IMR-90 (cell line): Measurements from ENCODE around the gene PCSK2. TPM values are rescaled to one million over a fixed set of nuclear protein-coding genes. Genes with fewer than 3 reads are reported as not detected.

ENCODE experiments used
- ATAC-seq: fragments of 200-7000 bp; cut with Tn5 transposase; 2 replicates; pipeline ENCODE4 v1.9.1; 2020; ENCODE audit warnings: low read depth, mild to moderate bottlenecking, moderate library complexity
- BruUV-seq: library from RNA; stranded (reverse); fragments of 400-500 nt; replicated peaks from 2 replicates; lab custom pipeline; 2021; lab: Mats Ljungman, UMichigan
- CTCF ChIA-PET: fragments of 300-600 bp; formaldehyde crosslinking; extraction: SDS; loops from one replicate; lab custom pipeline; 2021; ENCODE audit warnings: antibody characterized with exemption; lab: Yijun Ruan, JAX
- POLR2A ChIA-PET: fragments of 300-600 bp; sonication (Branson Sonifier 250); formaldehyde crosslinking; loops from one replicate; lab custom pipeline; 2022; ENCODE audit warnings: antibody characterized with exemption; ENCODE audit not compliant: unreplicated experiment; lab: Charles Lee
- DNase-seq: peaks from one replicate; pipeline ENCODE4 v3.0.0; 2013
- H2AFZ ChIP-seq: replicated peaks from 2 replicates; pipeline ENCODE3; 2013; ENCODE audit warnings: low read length, mild to moderate bottlenecking; ENCODE audit not compliant: poor library complexity
- H2AK5ac ChIP-seq: 2 replicates; pipeline ENCODE4 v1.6.1; 2013; ENCODE audit warnings: low read depth, low read length, inconsistent platforms
- H2AK9ac ChIP-seq: replicated peaks from 2 replicates; pipeline ENCODE3; 2013; ENCODE audit warnings: mild to moderate bottlenecking, low read depth, low read length, moderate library complexity; ENCODE audit not compliant: poor library complexity
- H2BK120ac ChIP-seq: 2 replicates; pipeline ENCODE4 v1.6.1; 2013; ENCODE audit warnings: low read depth, low read length, inconsistent platforms
- H2BK15ac ChIP-seq: 3 replicates; pipeline ENCODE4 v1.6.1; 2013; ENCODE audit warnings: low read depth, low read length, inconsistent platforms
- H2BK20ac ChIP-seq: 2 replicates; pipeline ENCODE4 v1.6.1; 2013; ENCODE audit warnings: low read depth, mild to moderate bottlenecking, inconsistent platforms, low read length, moderate library complexity
- H2BK5ac ChIP-seq: 2 replicates; pipeline ENCODE4 v1.6.1; 2013; ENCODE audit warnings: mild to moderate bottlenecking, low read depth, low read length, inconsistent platforms; ENCODE audit not compliant: poor library complexity, severe bottlenecking
- H3K14ac ChIP-seq: replicated peaks from 2 replicates; pipeline ENCODE4 v1.6.1; 2013; ENCODE audit warnings: low read depth, low read length, inconsistent platforms
- H3K18ac ChIP-seq: 2 replicates; pipeline ENCODE4 v1.6.1; 2013; ENCODE audit warnings: low read depth, low read length, control low read depth
- H3K23ac ChIP-seq: 2 replicates; pipeline ENCODE4 v1.6.1; 2013; ENCODE audit warnings: low read depth, low read length, inconsistent platforms
- H3K27ac ChIP-seq: 2 replicates; pipeline ENCODE4 v1.5.1; 2013; ENCODE audit warnings: mild to moderate bottlenecking, control low read depth, low read length; ENCODE audit not compliant: insufficient read depth
- H3K27me3 ChIP-seq: 2 replicates; pipeline ENCODE4 v1.6.1; 2013; ENCODE audit warnings: low read length; ENCODE audit not compliant: control insufficient read depth, insufficient read depth
- H3K36me3 ChIP-seq: 2 replicates; pipeline ENCODE4 v1.6.1; 2013; ENCODE audit warnings: low read length, mixed read lengths; ENCODE audit not compliant: control insufficient read depth, insufficient read depth
- H3K4ac ChIP-seq: 2 replicates; pipeline ENCODE4 v1.6.1; 2013; ENCODE audit warnings: low read depth, low read length, inconsistent platforms
- H3K4me1 ChIP-seq: 2 replicates; pipeline ENCODE4 v1.6.1; 2013; ENCODE audit warnings: low read length, mixed read lengths; ENCODE audit not compliant: control insufficient read depth, insufficient read depth
- H3K4me2 ChIP-seq: 2 replicates; pipeline ENCODE4 v1.6.1; 2013; ENCODE audit warnings: low read depth, mild to moderate bottlenecking, control low read depth, low read length, moderate library complexity
- H3K4me3 ChIP-seq: 2 replicates; pipeline ENCODE4 v1.5.1; 2013; ENCODE audit warnings: low read depth, mild to moderate bottlenecking, control low read depth, low read length, moderate library complexity; ENCODE audit not compliant: insufficient read depth
- H3K56ac ChIP-seq: 2 replicates; pipeline ENCODE4 v1.6.1; 2013; ENCODE audit warnings: low read length, inconsistent platforms; ENCODE audit not compliant: insufficient read depth; ENCODE audit errors: extremely low read depth
- H3K79me1 ChIP-seq, 2 experiments: 2 replicates each; pipeline ENCODE4 v1.6.1; 2013; ENCODE audit warnings: low read length in 2 of 2, inconsistent platforms in 1 of 2, low read depth in 1 of 2
- H3K9ac ChIP-seq: 2 replicates; pipeline ENCODE4 v1.6.1; 2013; ENCODE audit warnings: low read depth, low read length, control low read depth
- H3K9me1 ChIP-seq: 2 replicates; pipeline ENCODE4 v1.6.1; 2013; ENCODE audit warnings: low read length, inconsistent platforms; ENCODE audit not compliant: insufficient read depth
- H3K9me3 ChIP-seq: 2 replicates; pipeline ENCODE4 v1.6.1; 2013; ENCODE audit warnings: low read length; ENCODE audit not compliant: control insufficient read depth, insufficient read depth
- H4K20me1 ChIP-seq: 2 replicates; pipeline ENCODE4 v1.6.1; 2013; ENCODE audit warnings: low read length, inconsistent platforms; ENCODE audit not compliant: insufficient read depth
- H4K5ac ChIP-seq: 2 replicates; pipeline ENCODE4 v1.6.1; 2013; ENCODE audit warnings: mild to moderate bottlenecking, low read depth, low read length, control low read depth
- H4K8ac ChIP-seq, 2 experiments: 2 replicates each; pipeline ENCODE4 v1.6.1; 2013; ENCODE audit warnings: low read depth in 2 of 2, low read length in 2 of 2, control low read depth in 1 of 2, inconsistent platforms in 1 of 2
- H4K91ac ChIP-seq: 2 replicates; pipeline ENCODE4 v1.6.1; 2013; ENCODE audit warnings: low read depth, low read length, inconsistent platforms; ENCODE audit not compliant: insufficient read depth
- CEBPB ChIP-seq: IDR thresholded peaks from 2 replicates; pipeline ENCODE4 v1.6.1; 2012; ENCODE audit warnings: low read depth, low read length, improper control_type of control experiment
- CHD1 ChIP-seq: IDR thresholded peaks from 2 replicates; pipeline ENCODE4 v1.6.1; 2012; ENCODE audit warnings: low read depth, low read length, improper control_type of control experiment
- FOS ChIP-seq: fragments of 150-350 bp; IDR thresholded peaks from 2 replicates; pipeline ENCODE4 v1.6.1; 2016; ENCODE audit warnings: low read depth, low read length
- MAFK ChIP-seq: IDR thresholded peaks from 2 replicates; pipeline ENCODE4 v1.6.1; 2012; ENCODE audit warnings: low read depth, low read length, improper control_type of control experiment
- MAZ ChIP-seq: IDR thresholded peaks from 2 replicates; pipeline ENCODE4 v1.6.1; 2012; ENCODE audit warnings: low read depth, mild to moderate bottlenecking, low read length, improper control_type of control experiment, moderate library complexity, borderline replicate concordance
- MXI1 ChIP-seq: IDR thresholded peaks from 2 replicates; pipeline ENCODE4 v1.6.1; 2012; ENCODE audit warnings: low read depth, mild to moderate bottlenecking, low read length, moderate library complexity, borderline replicate concordance
- POLR2A ChIP-seq: IDR thresholded peaks from 2 replicates; pipeline ENCODE4 v1.6.1; 2012; ENCODE audit warnings: mild to moderate bottlenecking, low read depth, low read length
- RAD21 ChIP-seq: IDR thresholded peaks from 2 replicates; pipeline ENCODE4 v1.6.1; 2012; ENCODE audit warnings: low read length, improper control_type of control experiment
- RCOR1 ChIP-seq: IDR thresholded peaks from 2 replicates; pipeline ENCODE4 v1.6.1; 2012; ENCODE audit warnings: mild to moderate bottlenecking, low read length, improper control_type of control experiment; ENCODE audit not compliant: insufficient replicate concordance
- SMC3 ChIP-seq: fragments of 150-350 bp; IDR thresholded peaks from 2 replicates; pipeline ENCODE4 v1.6.1; 2016; ENCODE audit warnings: low read depth, mild to moderate bottlenecking, antibody characterized with exemption, low read length, moderate library complexity
- WGBS, 2 experiments: methylation state at CpG; one replicate each; pipeline versions ENCODE4 v1.1.5 to v1.1.7; 2013; ENCODE audit warnings: missing lambda C conversion rate in 2 of 2; ENCODE audit not compliant: insufficient read length in 1 of 2; ENCODE audit errors: extremely low coverage in 2 of 2; 5-methylcytosine and 5-hydroxymethylcytosine counted together
- dilution Hi-C: fragments of 300-500 bp; cut with HindIII; formaldehyde crosslinking; loops from one replicate; pipeline ENCODE4 v1.14.3; 2018; ENCODE audit warnings: low sequenced_read_pairs; ENCODE audit not compliant: unreplicated experiment
- in situ Hi-C: fragments of 300-500 bp; cut with MboI; formaldehyde crosslinking; loops from 3 replicates; pipeline ENCODE4 v1.14.3; 2019; ENCODE audit warnings: low sequenced_read_pairs, inconsistent platforms, mixed read lengths
- intact Hi-C: fragments of 100-400 bp; cut with micrococcal nuclease; formaldehyde crosslinking; loops from 2 replicates; pipeline ENCODE4 v1.10.0; 2022
- polyA plus RNA-seq, 3 experiments: library from polyadenylated mRNA; depleted of rRNA; stranded (reverse); fragments of >200 nt; gene quantifications; 2 replicates each; pipeline ENCODE4 v1.2.3, GENCODE V29; 2012; ENCODE audit warnings: low replicate concordance in 1 of 3
- total RNA-seq: library from RNA; depleted of rRNA; stranded (reverse); fragments of >200 nt; gene quantifications from 2 replicates; pipeline ENCODE4 v1.2.3, GENCODE V29; 2012
- TF ChIP-seq, protein P1 (sequence below): fragments of 150-350 bp; IDR thresholded peaks from 2 replicates; pipeline ENCODE4 v1.6.1; 2017; ENCODE audit warnings: mild to moderate bottlenecking, antibody characterized with exemption, low read length, low read depth

The PCSK2 gene
- total and polyA plus RNA-seq, 2 of the 4 experiments (the other 2 are of a cell fraction): not detected

DNA sequence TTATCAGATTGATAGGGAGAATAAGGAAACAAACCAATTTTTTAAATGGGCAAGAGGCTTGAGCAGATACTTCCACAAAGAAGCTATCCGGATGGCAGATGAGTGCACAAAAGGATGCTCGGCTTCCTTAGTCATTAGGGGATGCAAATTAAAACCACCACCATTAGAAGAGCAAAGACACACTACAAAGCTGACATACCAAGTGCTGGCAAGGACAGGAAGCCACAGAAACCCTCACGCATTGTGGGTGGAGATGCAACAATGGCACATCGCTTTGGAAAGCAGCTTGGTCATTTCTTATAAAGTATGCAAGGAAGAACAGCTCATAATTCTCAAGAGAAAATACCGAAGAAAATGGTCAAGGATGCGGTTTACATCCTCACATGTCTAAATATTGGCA lies 284.6 kb downstream of the PCSK2 start:
- no peak overlapping the region for H2AFZ ChIP-seq
- no peak overlapping the region for H3K4me3 ChIP-seq
- H3K36me3 ChIP-seq: no peaks in the 10 kb centered on the region
- CTCF ChIA-PET: no interaction called here
- no peaks in the 10 kb centered on the region for H3K9me3 ChIP-seq
- H2BK5ac ChIP-seq: no peak overlapping the region
- intact Hi-C loops (no loop called here), in situ Hi-C loops (loop anchor here (10.0 kb wide), 2 partner anchors 413 to 483 kb away; no protein-coding TSS in a partner anchor), dilution Hi-C loops (no loop called here)
- no peak overlapping the region for H3K14ac ChIP-seq
- H3K4me2 ChIP-seq: no peak overlapping the region
- no peak overlapping the region for H2AK9ac ChIP-seq
- TF ChIP-seq CEBPB (no peak), MAFK (no peak), RCOR1 (no peak), SMC3 (no peak), FOS (no peak), MXI1 (no peak), POLR2A (no peak), CHD1 (no peak), MAZ (no peak), RAD21 (no peak)
- TF ChIP-seq, protein P1, sequence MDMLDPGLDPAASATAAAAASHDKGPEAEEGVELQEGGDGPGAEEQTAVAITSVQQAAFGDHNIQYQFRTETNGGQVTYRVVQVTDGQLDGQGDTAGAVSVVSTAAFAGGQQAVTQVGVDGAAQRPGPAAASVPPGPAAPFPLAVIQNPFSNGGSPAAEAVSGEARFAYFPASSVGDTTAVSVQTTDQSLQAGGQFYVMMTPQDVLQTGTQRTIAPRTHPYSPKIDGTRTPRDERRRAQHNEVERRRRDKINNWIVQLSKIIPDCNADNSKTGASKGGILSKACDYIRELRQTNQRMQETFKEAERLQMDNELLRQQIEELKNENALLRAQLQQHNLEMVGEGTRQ: no peak
- H2BK15ac ChIP-seq: no peak overlapping the region
- no peaks in the 10 kb centered on the region for H3K4me1 ChIP-seq
- no peak overlapping the region for H3K18ac ChIP-seq
- no peak overlapping the region for H3K4ac ChIP-seq
- no peak overlapping the region for H2AK5ac ChIP-seq
- no peak overlapping the region for H2BK120ac ChIP-seq
- no peak overlapping the region for H4K8ac ChIP-seq
- no peak overlapping the region for H3K27ac ChIP-seq
- no peak overlapping the region for H3K9ac ChIP-seq
- POLR2A ChIA-PET: no interaction called here
- no peak for ATAC-seq
- no peak overlapping the region for H4K91ac ChIP-seq
- H4K5ac ChIP-seq: no peak overlapping the region
- BruUV-seq: no TSS peak
- H4K20me1 ChIP-seq: no peaks in the 10 kb centered on the region
- WGBS, 2 experiments: no CpG with 5 or more reads among the region's 6 CpGs
- no peak for DNase-seq
- H3K27me3 ChIP-seq: peaks cover 14% of the 10 kb centered on the region
- no peak overlapping the region for H2BK20ac ChIP-seq
- no peaks in the 10 kb centered on the region for H3K79me1 ChIP-seq
- H3K9me1 ChIP-seq: no peaks in the 10 kb centered on the region
- H3K56ac ChIP-seq: no peak overlapping the region
- no peak overlapping the region for H3K23ac ChIP-seq
